Endothelial cell of umbilical vein (primary cell): ENCODE measurements around the gene CMBL. TPM values are rescaled to one million over a fixed set of nuclear protein-coding genes. Genes with fewer than 3 reads are reported as not detected.
A peak's percentile ranks its signal among the peaks of the same experiment; 100 is the strongest.
"Not testable (repeated sequence)": the region's sequence is repeated elsewhere in the genome, so short reads cannot be mapped to it uniquely, and the experiment has no call there.

Experiments
- BruUV-seq: library from RNA; stranded (reverse); fragments of 400-500 nt; replicated peaks from 2 replicates; lab custom pipeline; 2021; lab: Mats Ljungman, UMichigan
- CTCF ChIA-PET: fragments of 300-600, 350-600 bp; sonication (Branson Sonifier 250); formaldehyde crosslinking; loops from one replicate; lab custom pipeline; 2021; ENCODE audit warnings: antibody characterized with exemption, inconsistent platforms; lab: Charles Lee
- POLR2A ChIA-PET: fragments of 300-600, 350-600 bp; sonication (Branson Sonifier 250); formaldehyde crosslinking; loops from one replicate; lab custom pipeline; 2021; ENCODE audit warnings: antibody characterized with exemption, inconsistent platforms; lab: Charles Lee
- DNase-seq: peaks from one replicate; pipeline ENCODE4 v3.0.0-alpha.2; 2011; ENCODE audit warnings: low read depth, low spot score
- FAIRE-seq: peaks from 2 replicates; lab custom pipeline; 2011; peaks lifted over from hg19 to GRCh38; lab: Jason Lieb, UNC
- H2AFZ ChIP-seq: 2 replicates; pipeline ENCODE4 v1.6.0; 2012; ENCODE audit warnings: low read depth, low read length, control low read depth, inconsistent platforms
- H3K27ac ChIP-seq: 2 replicates; pipeline ENCODE4 v1.5.1; 2011; ENCODE audit warnings: low read depth, mild to moderate bottlenecking, control low read depth, low read length, moderate library complexity; ENCODE audit not compliant: insufficient read depth
- H3K27me3 ChIP-seq, 2 experiments: 2 replicates each; pipeline versions ENCODE4 v1.6.0 to v1.6.1; 2011; ENCODE audit warnings: low read length in 2 of 2, mixed read lengths in 1 of 2; ENCODE audit not compliant: control insufficient read depth in 2 of 2, insufficient read depth in 2 of 2
- H3K36me3 ChIP-seq, 2 experiments: 2 replicates in 1 of 2; 3 replicates in 1 of 2; pipeline ENCODE4 v1.5.1; 2011; ENCODE audit warnings: low read length in 2 of 2, mild to moderate bottlenecking in 1 of 2, moderate library complexity in 1 of 2; ENCODE audit not compliant: control insufficient read depth in 2 of 2, insufficient read depth in 2 of 2; ENCODE audit errors: extremely low read depth in 1 of 2
- H3K4me1 ChIP-seq: 3 replicates; pipeline ENCODE4 v1.5.1; 2011; ENCODE audit warnings: mild to moderate bottlenecking, low read length; ENCODE audit not compliant: control insufficient read depth, insufficient read depth; ENCODE audit errors: extremely low read depth
- H3K4me2 ChIP-seq: 2 replicates; pipeline ENCODE4 v1.6.1; 2011; ENCODE audit warnings: low read length, control low read depth, mixed read lengths; ENCODE audit not compliant: insufficient read depth
- H3K4me3 ChIP-seq, 3 experiments: fragments of 200-600 bp in 1 of 3; sonication (generic), shearing (Covaris generic) in 1 of 3; replicated peaks in 1 of 3; 2 replicates each; pipeline ENCODE4 v1.5.1; 2011 to 2016; ENCODE audit warnings: control low read depth in 3 of 3, low read length in 3 of 3, mild to moderate bottlenecking in 2 of 3, inconsistent platforms in 1 of 3, low read depth in 1 of 3, moderate library complexity in 1 of 3; ENCODE audit not compliant: insufficient read depth in 1 of 3
- H3K79me2 ChIP-seq: 2 replicates; pipeline ENCODE4 v1.6.0; 2012; ENCODE audit warnings: low read length, inconsistent platforms; ENCODE audit not compliant: control insufficient read depth, insufficient read depth
- H3K9ac ChIP-seq: replicated peaks from 2 replicates; pipeline ENCODE3; 2011; ENCODE audit warnings: low read length, control low read depth; ENCODE audit not compliant: insufficient read depth; ENCODE audit errors: extremely low read depth
- H3K9me1 ChIP-seq: replicated peaks from 3 replicates; pipeline ENCODE4 v1.6.0; 2011; ENCODE audit warnings: mild to moderate bottlenecking, low read length; ENCODE audit not compliant: control insufficient read depth, insufficient read depth; ENCODE audit errors: extremely low read depth
- H3K9me3 ChIP-seq: replicated peaks from 2 replicates; pipeline ENCODE4 v1.5.1; 2012; ENCODE audit warnings: low read length, inconsistent platforms; ENCODE audit not compliant: control insufficient read depth, insufficient read depth
- H4K20me1 ChIP-seq: replicated peaks from 2 replicates; pipeline ENCODE3; 2011; ENCODE audit warnings: mild to moderate bottlenecking, low read length; ENCODE audit not compliant: control insufficient read depth, insufficient read depth; ENCODE audit errors: extremely low read depth
- POLR2A ChIP-seq: IDR thresholded peaks from 2 replicates; pipeline ENCODE4 v1.6.1; 2012; ENCODE audit warnings: low read depth, mild to moderate bottlenecking, control low read depth, low read length
- POLR2AphosphoS5 ChIP-seq: IDR thresholded peaks from 2 replicates; pipeline ENCODE4 v1.6.1; 2012; ENCODE audit warnings: low read depth, mild to moderate bottlenecking, control low read depth, low read length, moderate library complexity; ENCODE audit not compliant: insufficient read depth
- dilution Hi-C: fragments of 300-500 bp; cut with MboI; formaldehyde crosslinking; loops from one replicate; pipeline ENCODE4 v1.15.0; 2019; ENCODE audit warnings: low sequenced_read_pairs; ENCODE audit not compliant: extremely low pct_ligation_motif_present
- intact Hi-C: fragments of 100-400 bp; cut with micrococcal nuclease; formaldehyde crosslinking; loops from one replicate; pipeline ENCODE4 v1.10.0; 2022
- polyA plus RNA-seq, 4 experiments: library from polyadenylated mRNA; depleted of rRNA in 3 of 4; stranded (reverse) in 3 of 4; unstranded in 1 of 4; fragments of >200 nt; gene quantifications; 2 replicates each; pipeline versions ENCODE4 v1.2.1 to v1.2.3, GENCODE V29; 2011 to 2012; ENCODE audit warnings: missing spikeins in 1 of 4
- total RNA-seq: library from RNA; stranded (reverse); gene quantifications from 2 replicates; pipeline ENCODE4 v1.2.3, GENCODE V29; 2021
- TF ChIP-seq, protein P1 (sequence below): IDR thresholded peaks from 2 replicates; pipeline ENCODE4 v1.6.1; 2011; ENCODE audit not compliant: insufficient read depth, insufficient read length

Gene CMBL
- total and polyA plus RNA-seq, 2 donors (not counting 3 experiments of a cell fraction or from before 2014, with no cell fraction given) = 15.9 to 19.8 TPM

DNA sequence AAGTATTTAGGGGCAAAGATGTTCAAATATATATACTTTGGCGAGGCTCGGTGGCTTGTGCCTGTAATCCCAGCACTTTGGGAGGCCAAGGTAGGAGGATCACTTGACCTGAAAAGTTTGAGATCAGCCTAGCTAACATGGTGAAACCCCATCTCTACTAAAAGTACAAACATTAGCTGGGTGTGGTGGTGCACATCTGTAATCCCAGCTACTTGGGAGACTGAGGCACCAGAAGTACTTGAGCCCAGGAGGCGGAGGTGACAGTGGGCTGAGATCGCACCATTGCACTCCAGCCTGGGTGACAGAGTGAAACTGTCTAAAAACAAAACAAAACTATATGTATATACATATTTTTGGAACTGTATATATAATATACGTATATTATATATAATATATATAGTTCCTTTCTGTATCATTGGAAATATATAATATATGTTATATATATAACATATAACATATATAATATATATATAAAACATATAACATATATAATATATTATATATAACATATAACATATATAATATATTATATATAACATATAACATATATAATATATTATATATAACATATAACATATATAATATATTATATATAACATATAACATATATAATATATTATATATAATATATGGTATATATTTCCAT is 36.9 kb upstream of the CMBL start:
- H3K9me3 ChIP-seq, intact Hi-C loops, H2AFZ ChIP-seq, H3K79me2 ChIP-seq, CTCF ChIA-PET, H3K4me1 ChIP-seq, H3K4me2 ChIP-seq, H3K9me1 ChIP-seq, H3K27ac ChIP-seq, H3K36me3 ChIP-seq, H3K4me3 ChIP-seq, DNase-seq, H3K27me3 ChIP-seq, H4K20me1 ChIP-seq, BruUV-seq, H3K9ac ChIP-seq, dilution Hi-C loops: not testable (repeated sequence)
- POLR2A ChIA-PET = interaction anchor here (1.4 kb wide), 1 partner anchor 9 kb away, joined by 3 read pairs; the partner anchor contains the start of gene MARCHF6
- FAIRE-seq = peak; percentile 26

DNA sequence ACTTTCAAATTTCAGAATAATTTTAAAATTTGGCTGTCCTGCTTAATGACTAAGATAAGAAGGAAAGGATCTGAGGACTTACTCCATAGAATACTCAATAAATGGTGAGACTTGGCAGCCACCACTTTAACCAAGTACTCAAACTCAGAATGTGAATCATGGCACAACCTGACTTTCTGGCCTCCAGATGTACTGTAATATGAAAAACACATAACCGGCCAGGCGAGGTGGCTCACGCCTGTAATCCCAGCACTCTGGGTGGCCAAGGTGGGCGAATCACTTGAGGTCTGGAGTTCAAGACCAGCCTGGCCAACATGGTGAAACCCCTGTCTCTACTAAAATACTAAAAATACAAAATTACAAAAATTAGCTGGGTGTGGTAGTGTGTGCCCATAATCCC is 35.8 kb upstream of the CMBL start:
- DNase-seq (no peak), FAIRE-seq (no peak)

More for the DNA sequence above, 35.8 kb upstream of the CMBL start:
- Histone ChIP-seq H3K36me3 (no peaks in the 10 kb centered on the region), H3K4me2 (no peak overlapping the region), H3K4me3 (no peak overlapping the region), H3K9me3 (no peaks in the 10 kb centered on the region), H4K20me1 (no peaks in the 10 kb centered on the region), H3K4me1 (no peaks in the 10 kb centered on the region), H3K27ac (no peak overlapping the region), H3K27me3 (no peaks in the 10 kb centered on the region), H3K9me1 (no peaks in the 10 kb centered on the region), H2AFZ (no peak overlapping the region), H3K9ac (no peak overlapping the region), H3K79me2 (no peaks in the 10 kb centered on the region)
- POLR2A ChIA-PET = interaction anchor here (1.4 kb wide), 1 partner anchor 10 kb away, joined by 3 read pairs; the partner anchor contains the start of gene MARCHF6
- CTCF ChIA-PET = interaction anchor here (0.6 to 1.0 kb wide), 4 partner anchors 10 to 18 kb away, joined by 3 to 7 read pairs (median 4); partner anchors contain the start of gene MARCHF6
- intact Hi-C loops (no loop called here), dilution Hi-C loops (no loop called here)
- TF ChIP-seq, protein P1, sequence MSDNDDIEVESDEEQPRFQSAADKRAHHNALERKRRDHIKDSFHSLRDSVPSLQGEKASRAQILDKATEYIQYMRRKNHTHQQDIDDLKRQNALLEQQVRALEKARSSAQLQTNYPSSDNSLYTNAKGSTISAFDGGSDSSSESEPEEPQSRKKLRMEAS = no peak
- TF ChIP-seq POLR2AphosphoS5 = no peak
- no peak for TF ChIP-seq POLR2A
- no TSS peak for BruUV-seq
